GM20431 (cell line): ENCODE results near the gene ZNF415.

Experiments used
- in situ Hi-C: fragments of 300-500 bp; cut with MseI, MboI; formaldehyde crosslinking; loops from one replicate; pipeline ENCODE4 v1.15.0; 2020; ENCODE audit warnings: low sequenced_read_pairs; ENCODE audit not compliant: unreplicated experiment

Gene ZNF415

GRCh38 chr19:53057904-53058580 is 74.7 kb downstream of the ZNF415 start:
- in situ Hi-C loops, result no loop called here
